SK-N-SH (cell line): ENCODE results near the gene TOM1L2.

Source experiments
- CHD2 ChIP-seq: fragments of 150-350 bp; IDR thresholded peaks from 2 replicates; pipeline ENCODE4 v1.6.1; 2018; ENCODE audit warnings: low read length; ENCODE audit not compliant: partially characterized antibody
- ELF1 ChIP-seq: IDR thresholded peaks from 2 replicates; pipeline ENCODE4 v1.4.0; 2012
- EZH2phosphoT487 ChIP-seq: fragments of 200-600 bp; sonication (generic); IDR thresholded peaks from 2 replicates; pipeline ENCODE4 v1.6.1; 2017; ENCODE audit warnings: low read depth, mixed run types, mild to moderate bottlenecking, antibody characterized with exemption, moderate library complexity, borderline replicate concordance
- MXI1 ChIP-seq: IDR thresholded peaks from 2 replicates; pipeline ENCODE4 v1.6.1; 2012; ENCODE audit warnings: mild to moderate bottlenecking, low read depth, low read length, improper control_type of control experiment
- POLR2AphosphoS5 ChIP-seq: IDR thresholded peaks from 2 replicates; pipeline ENCODE4 v1.6.1; 2012; ENCODE audit warnings: low read depth, low read length
- TAF1 ChIP-seq: IDR thresholded peaks from 2 replicates; pipeline ENCODE4 v1.6.1; 2012; ENCODE audit warnings: low read depth, mild to moderate bottlenecking, low read length, moderate library complexity, borderline replicate concordance
- TCF12 ChIP-seq: IDR thresholded peaks from 2 replicates; pipeline ENCODE4 v1.4.0; 2012
- TEAD4 ChIP-seq: IDR thresholded peaks from 2 replicates; pipeline ENCODE4 v1.4.0; 2012; ENCODE audit warnings: mild to moderate bottlenecking, borderline replicate concordance; ENCODE audit not compliant: insufficient read depth
- YY1 ChIP-seq: IDR thresholded peaks from 2 replicates; pipeline ENCODE4 v1.4.0; 2012; ENCODE audit warnings: low read depth, mild to moderate bottlenecking
- TF ChIP-seq, protein P1 (sequence below): fragments of 200-600 bp; sonication (generic); IDR thresholded peaks from 2 replicates; pipeline ENCODE4 v1.6.1; 2017; ENCODE audit warnings: antibody characterized with exemption, mild to moderate bottlenecking, moderate library complexity
- TF ChIP-seq, protein P2 (sequence below): IDR thresholded peaks from 2 replicates; pipeline ENCODE4 v1.4.0; 2012; ENCODE audit warnings: low read depth

- TF ChIP-seq, protein P1, sequence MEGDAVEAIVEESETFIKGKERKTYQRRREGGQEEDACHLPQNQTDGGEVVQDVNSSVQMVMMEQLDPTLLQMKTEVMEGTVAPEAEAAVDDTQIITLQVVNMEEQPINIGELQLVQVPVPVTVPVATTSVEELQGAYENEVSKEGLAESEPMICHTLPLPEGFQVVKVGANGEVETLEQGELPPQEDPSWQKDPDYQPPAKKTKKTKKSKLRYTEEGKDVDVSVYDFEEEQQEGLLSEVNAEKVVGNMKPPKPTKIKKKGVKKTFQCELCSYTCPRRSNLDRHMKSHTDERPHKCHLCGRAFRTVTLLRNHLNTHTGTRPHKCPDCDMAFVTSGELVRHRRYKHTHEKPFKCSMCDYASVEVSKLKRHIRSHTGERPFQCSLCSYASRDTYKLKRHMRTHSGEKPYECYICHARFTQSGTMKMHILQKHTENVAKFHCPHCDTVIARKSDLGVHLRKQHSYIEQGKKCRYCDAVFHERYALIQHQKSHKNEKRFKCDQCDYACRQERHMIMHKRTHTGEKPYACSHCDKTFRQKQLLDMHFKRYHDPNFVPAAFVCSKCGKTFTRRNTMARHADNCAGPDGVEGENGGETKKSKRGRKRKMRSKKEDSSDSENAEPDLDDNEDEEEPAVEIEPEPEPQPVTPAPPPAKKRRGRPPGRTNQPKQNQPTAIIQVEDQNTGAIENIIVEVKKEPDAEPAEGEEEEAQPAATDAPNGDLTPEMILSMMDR = no peak
- no peak for TF ChIP-seq EZH2phosphoT487
- TF ChIP-seq TAF1 = no peak
- no peak for TF ChIP-seq CHD2
- peak; percentile 40; the same call in 1 of the 2 replicates for TF ChIP-seq TCF12
- TF ChIP-seq ELF1 = no peak
- no peak; the same call in 1 of the 2 replicates for TF ChIP-seq TEAD4
- no peak for TF ChIP-seq MXI1
- TF ChIP-seq YY1 = 0 out of 2 replicates have a peak, but pooled peaks have one; percentile 19
- no peak for TF ChIP-seq POLR2AphosphoS5
- TF ChIP-seq, protein P2, sequence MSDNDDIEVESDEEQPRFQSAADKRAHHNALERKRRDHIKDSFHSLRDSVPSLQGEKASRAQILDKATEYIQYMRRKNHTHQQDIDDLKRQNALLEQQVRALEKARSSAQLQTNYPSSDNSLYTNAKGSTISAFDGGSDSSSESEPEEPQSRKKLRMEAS = 0 out of 2 replicates have a peak, but pooled peaks have one; percentile 20
These were observed 38.4 kb downstream of the TOM1L2 start for GRCh38 chr17:17933775-17934174.
